ENCODE data around the gene TIAM1. TPM values are rescaled to one million over a fixed set of nuclear protein-coding genes. Genes with fewer than 3 reads are reported as not detected.

TIAM1 gene
- total and polyA plus RNA-seq, 4 experiments from 2014 or later = 22.5 to 104 (median 67.4) TPM

DNA sequence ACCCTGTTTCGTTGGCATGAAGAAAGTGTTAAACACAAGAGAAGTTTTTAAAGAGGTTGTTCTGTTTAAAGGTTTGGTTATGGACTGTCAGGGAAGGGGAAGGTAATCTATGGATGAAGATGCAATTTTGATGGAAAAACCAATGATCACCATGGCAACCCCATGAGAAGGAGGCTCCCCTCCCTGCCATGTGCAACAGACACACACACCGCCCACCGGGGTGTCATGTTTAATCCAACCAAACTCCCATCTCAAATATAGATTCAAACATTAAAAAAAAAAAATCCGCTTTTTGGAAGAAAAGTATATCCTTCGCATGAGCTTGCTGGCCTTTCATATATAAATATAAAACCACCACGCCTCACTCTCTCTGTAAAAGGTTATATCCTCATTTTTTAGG lies 224.9 kb downstream of the TIAM1 start:
- ChIA-PET CTCF (ENCODE audit: partially characterized antibody) (interaction anchor here (0.6 to 3.7 kb wide), 4 partner anchors 20 to 61 kb away, joined by 3 to 23 read pairs (median 6); no protein-coding TSS in a partner anchor), POLR2A (ENCODE audit: partially characterized antibody) (interaction anchor here (1.1 kb wide), 1 partner anchor 17 kb away, joined by 5 read pairs; no protein-coding TSS in a partner anchor)
- peaks cover 0 to 13% (median 4%) of the 10 kb centered on the region in 4 donors for H3K4me1 Mint-ChIP-seq
- H3K9me3 ChIP-seq (ENCODE audit: control insufficient read depth in 1 of 2, low read length in 2 of 2) = no peaks in the 10 kb centered on the region
- H3K4me3 Mint-ChIP-seq = no peak overlapping the region
- peaks cover 43% of the 10 kb centered on the region for H3K36me3 ChIP-seq (ENCODE audit: insufficient read depth, low read length)
- H3K27ac ChIP-seq (ENCODE audit: low read depth, low read length) = no peak overlapping the region
- H3K4me3 ChIP-seq (ENCODE audit: low read length in 2 of 2) = no peak overlapping the region
- H3K27me3 ChIP-seq (ENCODE audit: insufficient read depth, low read length) = no peaks in the 10 kb centered on the region
- H3K27me3 Mint-ChIP-seq = no peaks in the 10 kb centered on the region
- no peaks in the 10 kb centered on the region for H3K4me1 ChIP-seq (ENCODE audit: insufficient read depth, low read length)
- intact Hi-C loops (cut with micrococcal nuclease) = no loop called here
- peak overlapping the region in 1 of 7 donors; percentile 57 for H3K27ac Mint-ChIP-seq
- no peak for DNase-seq
- peaks cover 54 to 57% of the 10 kb centered on the region in 2 donors for H3K36me3 Mint-ChIP-seq
- peaks cover 0 to 2% (median 0%) of the 10 kb centered on the region in 8 donors for H3K9me3 Mint-ChIP-seq

DNA sequence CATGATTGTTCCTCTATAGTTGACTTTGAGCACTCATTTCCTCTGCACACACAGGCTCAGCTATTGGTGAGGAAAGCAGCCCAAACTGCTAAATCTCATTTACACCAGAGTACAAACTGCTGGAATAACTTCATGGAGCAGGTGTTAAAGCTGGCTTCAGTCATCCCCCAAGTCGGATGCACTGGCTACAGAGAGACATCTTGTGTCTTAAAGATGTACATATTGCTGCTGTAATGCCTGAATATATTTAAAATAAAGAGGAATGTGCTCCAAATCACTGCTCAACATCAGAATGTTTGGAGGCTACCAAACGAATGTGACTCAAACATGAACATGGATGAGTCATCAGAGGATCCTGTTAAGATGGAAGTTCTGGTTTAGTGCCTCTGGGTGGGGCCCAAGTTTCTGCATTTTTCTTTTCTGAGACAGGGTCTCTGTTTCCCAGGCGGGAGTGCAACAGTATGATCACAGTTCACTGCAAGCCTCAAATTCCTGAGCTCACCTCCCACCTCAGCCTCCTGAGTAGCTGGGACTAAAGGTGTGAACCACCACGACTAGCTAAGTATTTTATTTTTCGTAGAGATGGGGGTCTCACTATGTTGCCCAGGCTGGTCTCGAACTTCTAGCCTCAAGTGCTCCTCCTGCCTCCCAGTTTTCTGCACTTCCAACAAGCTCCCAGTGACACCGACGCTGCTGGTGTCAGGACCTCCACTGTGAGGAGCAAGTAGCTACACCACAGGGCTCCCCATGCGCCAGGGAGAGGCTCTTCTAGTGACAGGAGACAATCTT lies 226.7 kb downstream of the TIAM1 start:
- Histone ChIP-seq H3K9me3 (ENCODE audit: control insufficient read depth in 1 of 2, low read length in 2 of 2) (no peaks in the 10 kb centered on the region), H3K4me3 (ENCODE audit: low read length in 2 of 2) (no peak overlapping the region), H3K4me1 (ENCODE audit: insufficient read depth, low read length) (no peaks in the 10 kb centered on the region), H3K27me3 (ENCODE audit: insufficient read depth, low read length) (no peaks in the 10 kb centered on the region), H3K27ac (ENCODE audit: low read depth, low read length) (no peak overlapping the region), H3K36me3 (ENCODE audit: insufficient read depth, low read length) (peaks cover 26% of the 10 kb centered on the region)
- no peak for DNase-seq
- Mint-ChIP-seq H3K9me3 (peaks cover 0 to 2% (median 0%) of the 10 kb centered on the region in 8 donors), H3K27me3 (no peaks in the 10 kb centered on the region), H3K4me3 (no peak overlapping the region), H3K36me3 (peaks cover 37 to 39% of the 10 kb centered on the region in 2 donors), H3K27ac (no peak overlapping the region), H3K4me1 (peaks cover 0 to 13% (median 4%) of the 10 kb centered on the region in 4 donors)
- CTCF ChIA-PET (ENCODE audit: partially characterized antibody) = interaction anchor here (1.0 to 3.7 kb wide), 9 partner anchors 11 to 77 kb away, joined by 3 to 23 read pairs (median 3); no protein-coding TSS in a partner anchor
- POLR2A ChIA-PET (ENCODE audit: partially characterized antibody) = interaction anchor here (1.1 kb wide), 1 partner anchor 16 kb away, joined by 4 read pairs; no protein-coding TSS in a partner anchor
- intact Hi-C loops (cut with micrococcal nuclease) = loop anchor here (2.0 kb wide), 1 partner anchor 15 kb away; no protein-coding TSS in a partner anchor

DNA sequence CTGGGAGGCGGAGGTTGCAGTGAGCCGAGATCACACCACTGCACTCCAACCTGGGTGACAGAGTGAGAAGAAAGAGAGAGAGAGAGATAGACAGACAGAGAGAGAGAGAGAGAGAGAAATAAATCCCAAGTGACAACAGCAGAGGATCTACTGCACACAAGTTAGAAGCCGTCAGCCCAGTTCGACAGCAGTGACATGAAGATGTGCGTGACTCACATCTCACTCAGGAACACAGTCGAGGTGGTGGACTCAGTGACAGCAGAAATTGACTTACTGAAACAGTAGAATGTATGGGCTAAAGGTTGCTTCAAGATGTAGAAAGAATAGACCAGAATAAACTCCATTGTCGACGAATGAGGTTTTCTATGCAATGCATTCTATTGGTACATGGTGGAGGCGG lies 228.8 kb downstream of the TIAM1 start:
- Mint-ChIP-seq H3K9me3 (peaks cover 0 to 2% (median 0%) of the 10 kb centered on the region in 8 donors), H3K27ac (peak overlapping the region in 2 of 7 donors; percentile 60 to 86), H3K36me3 (peaks cover 17 to 18% of the 10 kb centered on the region in 2 donors), H3K4me3 (no peak overlapping the region), H3K27me3 (no peaks in the 10 kb centered on the region), H3K4me1 (peaks cover 0 to 13% (median 4%) of the 10 kb centered on the region in 4 donors)
- ChIA-PET POLR2A (ENCODE audit: partially characterized antibody) (no interaction called here), CTCF (ENCODE audit: partially characterized antibody) (no interaction called here)
- DNase-seq = no peak
- no peaks in the 10 kb centered on the region for H3K4me1 ChIP-seq (ENCODE audit: insufficient read depth, low read length)
- peaks cover 8% of the 10 kb centered on the region for H3K36me3 ChIP-seq (ENCODE audit: insufficient read depth, low read length)
- no peak overlapping the region for H3K4me3 ChIP-seq (ENCODE audit: low read length in 2 of 2)
- intact Hi-C loops (cut with micrococcal nuclease) = no loop called here
- H3K27ac ChIP-seq (ENCODE audit: low read depth, low read length) = no peak overlapping the region
- no peaks in the 10 kb centered on the region for H3K9me3 ChIP-seq (ENCODE audit: control insufficient read depth in 1 of 2, low read length in 2 of 2)
- no peaks in the 10 kb centered on the region for H3K27me3 ChIP-seq (ENCODE audit: insufficient read depth, low read length)

DNA sequence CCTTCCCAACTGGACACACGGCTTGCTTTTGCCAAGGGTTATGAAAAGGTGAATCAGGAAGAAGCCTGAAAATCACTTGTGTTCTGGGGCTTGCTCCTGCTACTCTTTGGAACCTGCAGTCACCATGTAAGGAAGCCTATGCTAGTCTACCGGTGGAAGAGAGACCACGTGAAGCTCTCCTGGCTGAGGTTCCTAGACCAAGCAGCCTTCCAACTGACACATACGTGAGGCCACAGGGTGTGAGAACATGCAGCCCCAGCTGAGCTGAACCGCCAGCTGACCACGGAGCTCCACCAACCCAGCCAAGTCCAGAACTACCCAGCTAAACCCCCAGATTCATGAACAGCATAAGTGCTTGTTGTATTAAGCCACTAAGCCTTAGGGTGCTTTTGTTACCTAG lies 233.0 kb downstream of the TIAM1 start:
- no peaks in the 10 kb centered on the region for H3K36me3 ChIP-seq (ENCODE audit: insufficient read depth, low read length)
- H3K4me1 ChIP-seq (ENCODE audit: insufficient read depth, low read length) = no peaks in the 10 kb centered on the region
- peaks cover 0 to 2% of the 10 kb centered on the region in 2 donors for H3K36me3 Mint-ChIP-seq
- DNase-seq = no peak
- peaks cover 0 to 3% (median 2%) of the 10 kb centered on the region in 4 donors for H3K4me1 Mint-ChIP-seq
- peak overlapping the region in 1 of 7 donors; percentile 9 for H3K27ac Mint-ChIP-seq
- intact Hi-C loops (cut with micrococcal nuclease) = no loop called here
- H3K9me3 ChIP-seq (ENCODE audit: control insufficient read depth in 1 of 2, low read length in 2 of 2) = no peaks in the 10 kb centered on the region
- CTCF ChIA-PET (ENCODE audit: partially characterized antibody) = interaction anchor here (0.9 to 5.0 kb wide), 7 partner anchors 10 to 469 kb away, joined by 3 to 34 read pairs (median 4); no protein-coding TSS in a partner anchor
- H3K27me3 ChIP-seq (ENCODE audit: insufficient read depth, low read length) = no peaks in the 10 kb centered on the region
- H3K27ac ChIP-seq (ENCODE audit: low read depth, low read length) = no peak overlapping the region
- H3K9me3 Mint-ChIP-seq = peaks cover 0 to 2% (median 0%) of the 10 kb centered on the region in 8 donors
- no peak overlapping the region for H3K4me3 ChIP-seq (ENCODE audit: low read length in 2 of 2)
- POLR2A ChIA-PET (ENCODE audit: partially characterized antibody) = no interaction called here
- no peak overlapping the region for H3K4me3 Mint-ChIP-seq
- H3K27me3 Mint-ChIP-seq = no peaks in the 10 kb centered on the region

DNA sequence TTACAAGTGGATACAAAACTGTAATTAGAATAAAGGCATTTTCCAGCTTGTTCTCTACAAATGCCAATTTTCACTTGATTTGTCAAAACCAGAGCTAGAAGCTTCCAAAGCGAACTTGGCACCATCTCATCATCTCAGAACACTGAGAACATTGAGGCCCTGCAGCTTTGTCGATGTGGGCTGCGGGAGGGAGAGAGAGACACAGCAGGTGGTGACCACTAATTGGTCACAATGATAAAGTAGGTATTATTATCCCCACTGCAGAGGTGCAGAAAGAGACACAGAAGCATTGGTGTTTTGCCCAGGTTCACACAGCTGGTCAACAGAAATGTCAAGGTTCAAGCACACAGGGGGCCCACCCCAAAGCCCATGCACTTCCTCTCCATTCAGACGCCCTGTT lies 233.6 kb downstream of the TIAM1 start:
- no peaks in the 10 kb centered on the region for H3K27me3 ChIP-seq (ENCODE audit: insufficient read depth, low read length)
- DNase-seq = no peak
- Mint-ChIP-seq H3K27ac (no peak overlapping the region), H3K27me3 (no peaks in the 10 kb centered on the region), H3K4me1 (peaks cover 2 to 3% (median 3%) of the 10 kb centered on the region in 4 donors), H3K4me3 (no peak overlapping the region), H3K36me3 (peaks cover 1 to 3% of the 10 kb centered on the region in 2 donors), H3K9me3 (peaks cover 0 to under 1% (median 0%) of the 10 kb centered on the region in 8 donors)
- no peak overlapping the region for H3K4me3 ChIP-seq (ENCODE audit: low read length in 2 of 2)
- no peaks in the 10 kb centered on the region for H3K36me3 ChIP-seq (ENCODE audit: insufficient read depth, low read length)
- CTCF ChIA-PET (ENCODE audit: partially characterized antibody) = interaction anchor here (0.7 to 5.0 kb wide), 6 partner anchors 12 to 470 kb away, joined by 3 to 34 read pairs (median 15); no protein-coding TSS in a partner anchor
- intact Hi-C loops (cut with micrococcal nuclease) = no loop called here
- POLR2A ChIA-PET (ENCODE audit: partially characterized antibody) = no interaction called here
- H3K4me1 ChIP-seq (ENCODE audit: insufficient read depth, low read length) = no peaks in the 10 kb centered on the region
- no peak overlapping the region for H3K27ac ChIP-seq (ENCODE audit: low read depth, low read length)
- no peaks in the 10 kb centered on the region for H3K9me3 ChIP-seq (ENCODE audit: control insufficient read depth in 1 of 2, low read length in 2 of 2)

DNA sequence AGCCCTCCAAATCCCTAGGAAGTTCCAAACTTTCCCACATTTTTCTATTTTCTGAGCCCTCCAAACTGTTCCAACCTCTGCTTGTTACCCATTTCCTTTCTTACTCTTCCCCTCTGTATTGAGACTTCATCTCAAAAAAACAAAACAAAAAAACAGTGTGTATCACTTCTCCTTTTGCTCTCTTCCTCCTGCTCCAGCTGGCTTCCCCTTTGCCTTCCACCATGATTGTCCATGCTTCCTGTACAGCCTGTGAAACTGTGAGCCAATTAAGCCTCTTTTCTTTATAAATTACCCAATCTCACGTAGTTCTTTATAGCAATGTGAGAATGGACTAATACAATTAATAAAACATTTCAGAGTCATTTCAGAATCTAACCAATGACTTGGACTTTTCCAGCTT lies 236.2 kb downstream of the TIAM1 start:
- H3K4me1 ChIP-seq (ENCODE audit: insufficient read depth, low read length) = peaks cover 12% of the 10 kb centered on the region
- no peaks in the 10 kb centered on the region for H3K27me3 ChIP-seq (ENCODE audit: insufficient read depth, low read length)
- H3K36me3 ChIP-seq (ENCODE audit: insufficient read depth, low read length) = no peaks in the 10 kb centered on the region
- Mint-ChIP-seq H3K4me3 (no peak overlapping the region), H3K36me3 (peaks cover 7 to 11% of the 10 kb centered on the region in 2 donors), H3K9me3 (peaks cover 0 to 7% (median 0%) of the 10 kb centered on the region in 8 donors), H3K27me3 (no peaks in the 10 kb centered on the region), H3K27ac (no peak overlapping the region), H3K4me1 (peaks cover 13 to 21% (median 16%) of the 10 kb centered on the region in 4 donors)
- no peak overlapping the region for H3K4me3 ChIP-seq (ENCODE audit: low read length in 2 of 2)
- no peak overlapping the region for H3K27ac ChIP-seq (ENCODE audit: low read depth, low read length)
- ChIA-PET CTCF (ENCODE audit: partially characterized antibody) (interaction anchor here (0.6 to 5.0 kb wide), 7 partner anchors 10 to 494 kb away, joined by 3 to 34 read pairs (median 4); no protein-coding TSS in a partner anchor), POLR2A (ENCODE audit: partially characterized antibody) (no interaction called here)
- intact Hi-C loops (cut with micrococcal nuclease) = no loop called here
- H3K9me3 ChIP-seq (ENCODE audit: control insufficient read depth in 1 of 2, low read length in 2 of 2) = no peaks in the 10 kb centered on the region
- DNase-seq = no peak

DNA sequence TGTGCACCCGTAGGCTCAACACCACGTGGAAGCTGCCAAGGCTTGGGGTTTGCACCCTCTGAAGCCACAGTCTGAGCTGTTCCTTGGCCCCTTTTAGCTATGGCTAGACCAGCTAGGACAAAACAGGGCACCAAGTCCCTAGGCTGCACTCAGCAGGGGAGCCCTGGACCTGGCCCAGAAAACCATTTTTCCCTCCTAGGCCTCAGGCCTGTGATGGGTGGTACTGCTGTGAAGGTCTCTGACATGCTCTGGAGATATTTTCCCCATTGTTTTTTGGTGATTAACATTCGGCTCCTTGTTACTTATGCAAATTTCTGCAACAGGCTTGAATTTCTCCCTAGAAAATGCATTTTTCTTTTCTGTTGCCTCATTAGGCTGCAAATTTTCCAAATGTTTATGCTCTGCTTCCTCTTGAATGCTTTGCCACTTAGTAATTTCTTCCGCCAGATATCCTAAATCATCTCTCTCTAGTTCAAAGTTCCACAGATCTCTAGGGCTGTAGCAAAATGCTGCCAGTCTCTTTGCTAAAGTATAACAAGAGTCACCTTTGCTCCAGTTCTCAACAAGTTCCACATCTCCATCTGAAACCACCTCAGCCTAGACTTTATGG lies 236.8 kb downstream of the TIAM1 start:
- POLR2A ChIA-PET (ENCODE audit: partially characterized antibody) = no interaction called here
- peaks cover 17% of the 10 kb centered on the region for H3K4me1 ChIP-seq (ENCODE audit: insufficient read depth, low read length)
- no peaks in the 10 kb centered on the region for H3K27me3 Mint-ChIP-seq
- H3K36me3 Mint-ChIP-seq = peaks cover 7 to 11% of the 10 kb centered on the region in 2 donors
- intact Hi-C loops (cut with micrococcal nuclease) = no loop called here
- peaks cover 0 to 8% (median 0%) of the 10 kb centered on the region in 8 donors for H3K9me3 Mint-ChIP-seq
- H3K27ac Mint-ChIP-seq = peak overlapping the region in 1 of 7 donors; percentile 54
- H3K27ac ChIP-seq (ENCODE audit: low read depth, low read length) = no peak overlapping the region
- no peaks in the 10 kb centered on the region for H3K27me3 ChIP-seq (ENCODE audit: insufficient read depth, low read length)
- no peaks in the 10 kb centered on the region for H3K9me3 ChIP-seq (ENCODE audit: control insufficient read depth in 1 of 2, low read length in 2 of 2)
- peaks cover 18 to 27% (median 20%) of the 10 kb centered on the region in 4 donors for H3K4me1 Mint-ChIP-seq
- H3K4me3 Mint-ChIP-seq = no peak overlapping the region
- no peak overlapping the region for H3K4me3 ChIP-seq (ENCODE audit: low read length in 2 of 2)
- no peaks in the 10 kb centered on the region for H3K36me3 ChIP-seq (ENCODE audit: insufficient read depth, low read length)
- no peak for DNase-seq
- CTCF ChIA-PET (ENCODE audit: partially characterized antibody) = interaction anchor here (0.6 to 5.0 kb wide), 5 partner anchors 9 to 494 kb away, joined by 3 to 34 read pairs (median 24); no protein-coding TSS in a partner anchor

All from CD4-positive, alpha-beta memory T cell (primary cell).